CD4-positive, alpha-beta T cell treated with Interleukin-6 for 4 hours (primary cell): ENCODE measurements around the gene ZNF320.
A peak's percentile ranks its signal among the peaks of the same experiment; 100 is the strongest.
"Not testable (repeated sequence)": the region's sequence is repeated elsewhere in the genome, so short reads cannot be mapped to it uniquely, and the experiment has no call there.

ENCODE experiments used
- DNase-seq: peaks from one replicate; pipeline ENCODE4 v3.0.0-alpha.2; 2020; ENCODE audit warnings: mixed read lengths

ZNF320 gene

GRCh38 chr19:52917531-52917930 is 20.1 kb upstream of the ZNF320 start:
- no peak for DNase-seq

GRCh38 chr19:52910648-52911047 is 13.2 kb upstream of the ZNF320 start:
- no peak for DNase-seq

- not testable (repeated sequence) for DNase-seq
Measured at GRCh38 chr19:52904052-52904780, 6.8 kb upstream of the ZNF320 start.

DNA sequence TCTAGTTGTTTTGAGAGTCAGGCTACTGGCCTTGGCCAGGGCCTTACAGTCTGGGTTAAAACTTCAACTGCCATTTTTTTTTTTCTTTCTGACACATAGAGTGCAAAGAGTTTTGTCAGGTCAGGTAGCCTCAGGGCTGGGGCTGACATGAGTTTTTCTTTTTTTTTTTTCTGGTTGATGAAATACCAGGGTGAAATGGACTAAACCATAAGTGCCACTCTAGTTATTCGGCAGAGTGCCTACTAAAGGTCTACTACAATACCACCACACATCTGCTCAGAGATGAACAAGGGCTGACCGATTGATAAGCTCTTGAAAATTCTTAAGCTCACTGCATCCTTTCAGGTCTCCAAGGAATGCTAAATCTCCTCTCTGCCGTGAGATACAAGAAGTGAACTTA is 4.4 kb upstream of the ZNF320 start:
- no peak for DNase-seq

DNA sequence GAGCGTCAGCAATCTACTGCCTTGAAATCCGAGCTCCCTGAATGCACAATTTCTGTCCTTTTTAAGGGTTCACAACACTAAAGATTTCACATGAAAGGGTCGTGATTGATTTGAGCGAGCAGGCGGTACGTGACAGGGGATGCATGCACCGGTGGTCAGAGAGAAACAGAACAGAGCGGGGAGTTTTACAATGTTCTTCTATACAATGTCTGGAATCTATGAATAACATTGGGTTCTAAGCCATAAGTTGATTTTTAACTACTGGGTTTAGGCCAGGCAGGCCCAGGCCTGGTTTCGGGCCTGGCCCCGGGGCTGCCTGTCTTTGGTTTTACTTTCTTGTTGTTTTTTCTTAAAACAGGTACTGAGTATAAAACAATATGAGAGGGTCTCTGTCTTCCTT is 1.2 kb upstream of the ZNF320 start:
- DNase-seq: not testable (repeated sequence)

DNA sequence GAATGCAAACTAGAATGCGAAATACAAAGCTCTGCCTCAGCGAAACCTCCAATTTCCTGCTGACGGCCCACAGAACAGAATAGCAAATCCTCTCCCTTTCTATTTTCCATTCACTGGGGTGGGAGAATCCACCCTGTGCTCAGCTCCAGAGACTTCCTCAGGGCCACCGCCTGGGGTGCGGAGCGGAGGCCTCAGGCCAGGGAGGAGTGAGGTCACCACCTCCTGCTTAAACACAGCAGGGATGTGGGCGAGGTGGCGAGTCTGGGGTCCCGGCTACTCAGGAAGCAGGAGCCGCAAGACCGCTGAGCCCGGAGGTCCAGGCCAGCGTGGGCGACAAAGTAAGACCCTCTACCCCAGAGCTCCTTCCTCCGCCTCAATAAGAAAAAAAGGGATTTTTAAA is 666 bp upstream of the ZNF320 start:
- DNase-seq: no peak

- no peak for DNase-seq
Measured at GRCh38 chr19:52896431-52897137, 851 bp downstream of the ZNF320 start.

- DNase-seq: no peak
Measured at GRCh38 chr19:52891336-52891735, 6.1 kb downstream of the ZNF320 start.

DNA sequence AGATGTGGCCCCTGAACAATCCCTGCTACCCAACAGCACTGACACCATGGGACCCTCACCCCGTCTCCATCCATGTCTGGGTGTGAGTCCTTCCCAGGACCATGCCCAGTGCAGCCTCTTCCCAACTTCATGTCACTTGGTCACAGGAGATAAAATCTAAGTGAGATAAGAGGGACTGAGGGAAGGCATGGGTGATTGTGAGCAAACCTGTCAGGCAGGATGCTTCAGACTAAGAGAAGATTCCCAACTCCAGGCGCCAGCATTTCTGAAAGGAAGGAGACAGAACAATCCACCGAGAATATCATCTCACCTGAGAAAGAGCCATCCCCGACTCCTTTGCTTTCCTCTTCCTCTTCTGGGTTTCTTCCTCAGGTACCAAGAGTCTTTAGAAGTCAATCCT is 7.5 kb downstream of the ZNF320 start:
- DNase-seq: no peak

- no peak for DNase-seq
Measured at GRCh38 chr19:52889076-52889475, 8.4 kb downstream of the ZNF320 start.

GRCh38 chr19:52880895-52881389 is 16.5 kb downstream of the ZNF320 start:
- DNase-seq: no peak

GRCh38 chr19:52872996-52873395 is 24.4 kb downstream of the ZNF320 start:
- not testable (repeated sequence) for DNase-seq

DNA sequence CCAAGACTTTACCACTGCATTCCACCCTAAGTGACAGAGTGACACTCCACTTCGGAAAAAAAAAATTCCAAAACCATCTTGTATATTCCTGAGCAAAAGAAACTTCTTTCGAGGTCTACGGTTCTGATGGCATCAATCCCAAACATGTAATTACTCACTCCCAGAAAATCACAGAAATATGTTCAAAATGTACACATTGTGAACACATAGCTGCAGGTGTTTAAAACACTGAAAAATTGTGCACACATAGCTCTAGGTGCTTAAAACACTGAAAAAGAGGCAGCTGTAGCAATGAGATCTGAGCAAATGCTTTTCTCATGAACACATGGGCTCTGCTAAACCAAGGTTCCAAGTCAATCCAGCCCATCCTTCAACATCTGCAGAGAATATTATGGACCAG is 26.0 kb downstream of the ZNF320 start:
- DNase-seq: no peak

DNA sequence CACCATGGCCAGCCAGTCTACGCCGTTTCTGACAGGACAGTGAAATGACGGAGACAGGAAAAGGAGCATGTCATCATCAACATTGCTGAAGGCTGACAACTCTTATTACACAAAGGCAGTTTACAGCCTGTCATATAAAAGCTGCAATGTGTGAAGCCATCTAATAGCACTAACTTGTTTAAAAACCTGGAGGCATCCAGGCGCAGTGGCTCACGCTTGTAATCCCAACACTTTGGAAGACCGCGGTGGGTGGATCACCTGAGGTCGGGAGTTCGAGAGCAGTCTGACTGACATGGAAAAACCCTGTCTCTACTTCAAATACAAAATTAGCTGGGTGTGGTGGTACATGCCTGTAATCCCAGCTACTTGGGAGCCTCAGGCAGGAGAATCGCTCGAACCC is 29.4 kb downstream of the ZNF320 start:
- not testable (repeated sequence) for DNase-seq

DNA sequence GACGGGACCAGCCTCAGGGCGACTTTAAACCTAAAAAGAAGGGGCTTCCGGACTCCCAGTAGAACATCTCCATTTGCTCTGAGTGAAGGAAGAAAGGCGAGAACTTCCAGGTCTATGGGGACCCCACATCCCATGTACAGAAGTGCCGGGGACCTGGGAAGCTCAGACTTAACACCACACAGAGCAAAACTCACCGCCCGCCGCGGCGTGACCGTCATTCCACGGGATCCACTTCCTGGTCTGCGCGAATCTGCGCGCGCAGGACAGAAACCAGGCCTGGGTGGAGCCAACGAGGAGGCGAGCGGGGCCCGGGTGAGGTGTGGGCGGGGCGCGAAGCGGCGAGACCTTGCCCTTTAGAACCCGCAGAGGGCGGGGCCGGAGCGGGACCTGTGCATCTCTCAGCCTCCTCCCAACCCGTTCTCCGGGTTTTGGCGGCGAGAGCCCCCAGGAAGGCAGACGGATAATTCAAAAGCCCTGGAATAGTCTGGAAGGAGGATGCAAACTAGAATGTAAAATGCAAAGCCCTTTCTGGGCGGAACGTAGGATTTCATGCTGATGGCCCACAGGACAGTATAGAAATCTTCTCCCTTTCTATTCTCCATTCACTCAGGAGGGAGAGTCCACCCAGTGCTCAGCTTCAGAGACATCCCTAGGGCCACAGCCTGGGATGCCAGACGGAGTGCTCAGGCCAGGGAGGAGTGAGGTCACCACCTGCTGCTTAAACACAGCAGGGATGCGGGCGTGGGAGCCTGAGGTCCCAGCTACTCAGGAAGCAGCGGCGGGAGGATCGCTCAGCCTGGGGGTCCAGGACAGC is 39.9 kb downstream of the ZNF320 start, which contains the start of gene ZNF468:
Gene ZNF468, minus strand, starts transcription at position 242 of the 814 bp plus-strand sequence. CDS start 3,347 bp downstream, outside the sequence.
- peak; percentile 74 for DNase-seq

DNA sequence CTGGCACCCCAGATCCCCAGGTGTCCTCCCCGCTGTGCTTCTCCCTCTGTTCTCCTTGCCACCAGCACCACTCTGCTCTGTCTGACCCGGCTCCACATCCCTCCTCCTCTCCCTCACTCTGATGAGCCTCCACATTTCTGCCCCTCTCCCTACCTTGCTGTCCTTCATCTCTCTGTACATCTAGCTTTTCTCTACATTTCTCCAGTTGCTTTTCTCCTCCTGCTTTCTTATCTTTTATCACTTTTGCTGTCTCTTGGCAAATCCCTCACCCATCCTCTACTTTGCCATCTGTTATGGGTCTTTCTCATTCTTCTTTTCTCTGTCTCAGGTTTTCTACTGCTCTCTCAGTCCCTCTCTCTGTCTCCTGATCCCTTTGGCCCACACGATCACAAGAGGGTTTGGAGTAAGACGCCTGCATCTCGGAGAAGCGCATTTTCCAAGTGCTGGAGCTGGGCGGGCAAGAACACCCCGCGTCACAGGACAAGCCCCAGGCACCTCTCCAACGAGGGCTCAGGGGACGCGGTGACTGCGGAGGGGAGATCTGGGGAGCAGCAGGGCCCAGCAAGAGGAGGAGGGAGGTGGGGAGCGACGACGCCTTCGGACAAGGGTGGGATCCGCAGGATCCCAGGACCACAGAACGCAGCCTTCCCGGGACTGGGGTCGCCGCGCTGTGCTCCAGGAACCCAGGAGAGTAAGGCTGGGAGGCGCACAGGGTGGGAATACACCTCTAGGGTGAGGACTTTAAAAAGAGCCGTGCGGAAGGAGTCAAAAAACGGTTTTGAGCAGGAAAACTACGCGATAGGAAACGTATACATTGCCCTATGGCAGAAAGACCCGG is 40.7 kb downstream of the ZNF320 start:
- not testable (repeated sequence) for DNase-seq
